Fibroblast of skin of right biceps (primary cell): Measurements from ENCODE around the gene BGLAP.

Experiments used
- DNase-seq: peaks from one replicate; pipeline ENCODE4 v3.0.0-alpha.2; 2013

Gene BGLAP

GRCh38 chr1:156228501-156228900 lies 13.5 kb upstream of the BGLAP start:
- no peak for DNase-seq

DNA sequence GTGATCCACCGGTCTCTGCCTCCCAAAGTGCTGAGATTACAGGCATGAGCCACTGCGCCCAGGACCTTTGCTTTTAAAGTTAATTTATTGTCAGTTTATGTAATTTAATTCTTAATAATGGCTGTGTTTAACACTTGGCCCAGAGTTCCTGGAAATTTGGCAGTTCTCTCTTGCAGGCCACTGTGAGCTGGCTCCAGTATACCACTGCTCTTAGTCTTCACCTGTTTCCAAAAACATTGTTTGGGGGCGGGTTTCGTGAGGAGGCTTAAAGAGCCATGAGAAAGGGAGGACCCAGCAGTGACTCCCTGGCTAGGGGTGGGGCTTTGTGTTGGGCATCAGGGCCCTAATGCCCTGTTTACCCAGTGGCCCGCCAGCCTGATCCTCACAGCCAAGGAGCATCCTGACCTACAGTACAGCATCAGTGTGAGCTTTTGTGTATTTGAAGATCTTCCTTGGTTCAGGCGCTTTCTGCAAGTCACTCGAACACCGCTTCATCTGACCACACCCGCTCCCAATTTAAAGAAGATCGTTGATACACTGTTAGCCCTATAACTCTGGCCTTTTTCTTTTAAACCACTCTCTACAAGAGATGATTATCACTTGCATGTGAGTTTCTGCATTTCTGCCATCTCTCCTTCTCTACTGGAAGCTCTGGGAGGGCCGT lies 12.0 kb upstream of the BGLAP start:
- no peak for DNase-seq

DNA sequence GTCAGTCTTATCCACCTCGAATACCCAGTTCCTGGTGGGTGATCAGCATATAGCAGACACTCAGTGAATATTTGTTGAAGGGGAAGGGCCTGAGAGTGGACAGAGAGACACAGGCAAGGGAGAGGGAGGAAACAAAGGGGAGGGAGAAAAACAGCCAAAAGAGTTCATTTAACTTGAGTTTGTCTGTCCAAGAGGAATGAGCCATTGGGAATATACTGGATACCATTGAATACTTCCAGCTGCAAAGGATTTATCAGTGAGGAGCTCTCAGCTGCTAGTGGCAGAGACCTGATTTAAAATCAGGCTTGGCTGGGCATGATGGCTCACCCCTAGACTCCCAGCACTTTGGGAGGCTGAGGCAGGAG lies 11.5 kb upstream of the BGLAP start:
- no peak for DNase-seq

- DNase-seq, result no peak
These were observed 9.6 kb upstream of the BGLAP start for GRCh38 chr1:156232201-156232894.

GRCh38 chr1:156233426-156234127 lies 8.4 kb upstream of the BGLAP start:
- peak; percentile 91 for DNase-seq

DNA sequence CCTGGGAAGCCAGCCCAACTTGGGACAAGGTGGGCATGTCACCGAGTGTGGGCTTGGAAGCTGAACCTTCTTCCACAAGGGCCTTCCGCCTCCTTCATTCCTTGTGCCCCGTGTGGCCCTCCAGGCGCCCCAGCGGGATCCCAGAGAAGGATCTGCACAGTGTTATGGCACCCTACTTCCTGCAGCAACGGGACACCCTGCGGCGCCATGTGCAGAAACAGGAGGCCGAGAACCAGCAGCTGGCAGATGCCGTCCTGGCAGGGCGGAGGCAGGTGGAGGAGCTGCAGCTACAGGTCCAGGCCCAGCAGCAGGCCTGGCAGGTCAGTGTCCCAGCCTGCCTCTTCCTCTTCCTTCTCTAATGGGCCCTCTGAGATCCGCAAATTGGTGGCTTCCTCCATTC lies 5.8 kb upstream of the BGLAP start:
- no peak for DNase-seq

GRCh38 chr1:156238248-156238647 lies 3.7 kb upstream of the BGLAP start:
- no peak for DNase-seq

DNA sequence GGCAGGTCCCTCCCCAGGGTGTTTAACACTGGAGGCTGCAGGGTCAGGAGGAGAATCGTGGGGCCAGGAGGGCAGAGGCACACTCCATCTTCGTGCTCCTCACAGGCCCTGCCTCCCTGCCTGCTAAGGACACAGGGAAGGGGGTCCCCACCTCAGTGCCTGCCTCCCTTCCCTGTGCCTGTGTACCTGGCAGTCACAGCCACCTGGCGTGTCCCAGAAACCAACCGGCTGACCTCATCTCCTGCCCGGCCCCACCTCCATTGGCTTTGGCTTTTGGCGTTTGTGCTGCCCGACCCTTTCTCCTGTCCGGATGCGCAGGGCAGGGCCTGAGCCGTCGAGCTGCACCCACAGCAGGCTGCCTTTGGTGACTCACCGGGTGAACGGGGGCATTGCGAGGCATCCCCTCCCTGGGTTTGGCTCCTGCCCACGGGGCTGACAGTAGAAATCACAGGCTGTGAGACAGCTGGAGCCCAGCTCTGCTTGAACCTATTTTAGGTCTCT lies 623 bp upstream of the BGLAP start:
- peak; percentile 27 for DNase-seq

- no peak for DNase-seq
These were observed 754 bp downstream of the BGLAP start for GRCh38 chr1:156242738-156243137.

GRCh38 chr1:156244126-156244525 lies 2.1 kb downstream of the BGLAP start:
- no peak for DNase-seq

DNA sequence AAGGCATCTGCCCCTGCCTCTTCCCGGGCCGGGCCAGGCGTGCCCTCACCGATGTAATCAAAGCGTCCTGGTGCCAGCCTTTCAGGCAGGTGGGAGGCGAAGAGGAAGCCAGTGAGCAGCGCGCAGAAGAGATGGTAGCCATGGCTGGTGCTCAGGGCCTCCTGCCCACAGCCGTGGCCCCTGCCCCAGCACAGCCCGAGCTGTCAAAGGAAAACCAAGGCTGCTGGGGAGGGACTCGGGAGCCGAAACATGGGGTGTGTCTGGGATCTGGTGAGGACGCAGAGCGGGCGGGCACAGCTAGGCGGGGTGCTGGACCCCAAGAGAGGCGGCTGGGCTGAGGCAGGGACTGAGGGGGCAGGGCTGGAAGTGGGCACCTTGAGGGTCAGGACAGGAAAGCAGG lies 2.7 kb downstream of the BGLAP start:
- no peak for DNase-seq

GRCh38 chr1:156245451-156246232 lies 3.7 kb downstream of the BGLAP start:
- peak; percentile 25 for DNase-seq

DNA sequence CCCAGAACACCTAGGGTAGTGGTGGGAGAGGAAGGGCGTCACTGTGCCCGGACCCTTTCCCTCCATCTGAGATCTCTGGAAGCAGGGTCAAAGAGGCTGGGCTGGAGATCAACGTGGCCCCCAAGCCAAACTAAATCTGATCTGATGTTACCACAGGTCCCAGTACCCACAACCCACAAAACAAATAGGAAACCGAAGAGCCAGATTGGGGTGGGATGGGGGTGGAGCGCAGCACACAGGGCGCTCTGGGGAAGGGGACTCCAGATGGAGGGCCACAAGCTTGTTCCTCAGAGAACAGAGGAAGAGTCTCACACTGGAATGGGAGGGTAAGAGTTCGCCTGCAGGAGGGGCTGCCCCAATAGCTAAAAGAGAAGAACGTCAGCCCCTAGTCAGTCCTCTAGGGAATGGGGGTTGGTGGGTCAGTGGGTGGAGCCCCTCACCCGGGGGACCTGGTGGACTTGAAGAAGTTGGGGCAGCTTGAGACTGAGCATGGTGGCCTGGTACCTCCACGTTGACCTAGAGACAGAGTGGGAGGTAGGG lies 4.3 kb downstream of the BGLAP start:
- no peak for DNase-seq

GRCh38 chr1:156246781-156247459 lies 4.9 kb downstream of the BGLAP start:
- no peak for DNase-seq

DNA sequence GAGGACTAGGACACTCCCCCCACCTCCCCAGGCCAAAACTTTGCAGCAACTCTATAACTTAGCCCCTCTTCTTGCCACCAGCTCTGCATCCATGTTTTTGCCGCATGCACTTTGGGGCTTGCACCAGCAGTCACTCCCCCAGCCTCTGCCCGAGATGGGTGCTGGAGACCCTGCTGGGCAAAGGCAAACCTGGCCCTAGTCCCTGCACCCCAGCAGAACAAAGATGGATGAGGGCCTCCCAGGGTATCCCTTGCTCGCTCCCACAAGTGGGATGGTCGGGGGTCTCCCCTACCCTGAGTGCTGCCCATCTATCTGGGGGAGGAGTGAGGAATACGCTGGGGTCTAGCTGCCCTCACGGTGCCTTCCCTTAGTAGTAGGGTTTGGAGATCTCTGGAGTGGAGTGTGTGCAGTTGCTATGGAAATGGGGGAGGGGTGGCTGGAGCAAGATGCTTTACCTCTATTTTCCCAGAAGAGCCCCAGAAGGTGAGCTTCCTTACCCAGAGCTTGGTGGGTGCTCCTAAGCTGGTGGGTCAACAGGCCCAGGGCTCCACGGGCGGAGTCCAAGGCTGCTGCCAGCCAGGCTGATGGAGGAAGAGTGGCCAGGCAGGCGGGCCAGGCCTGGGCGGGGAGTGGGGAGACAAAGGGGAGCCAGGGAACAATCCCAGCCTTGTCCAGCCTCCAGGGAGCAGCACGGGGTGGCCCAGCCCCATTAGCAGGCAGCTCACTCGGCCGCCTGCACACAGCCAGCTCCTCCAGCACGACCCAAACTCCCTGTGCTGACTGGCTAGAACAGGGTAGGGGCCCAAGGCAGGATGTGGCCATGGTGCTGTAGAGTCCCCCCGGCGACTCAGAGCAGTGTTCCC lies 5.7 kb downstream of the BGLAP start, which contains the start of gene PAQR6:
TSS of gene PAQR6 (minus strand) at position 597 of the 863 bp plus-strand sequence. CDS start 1,325 bp downstream, outside the sequence.
- DNase-seq, result no peak

DNA sequence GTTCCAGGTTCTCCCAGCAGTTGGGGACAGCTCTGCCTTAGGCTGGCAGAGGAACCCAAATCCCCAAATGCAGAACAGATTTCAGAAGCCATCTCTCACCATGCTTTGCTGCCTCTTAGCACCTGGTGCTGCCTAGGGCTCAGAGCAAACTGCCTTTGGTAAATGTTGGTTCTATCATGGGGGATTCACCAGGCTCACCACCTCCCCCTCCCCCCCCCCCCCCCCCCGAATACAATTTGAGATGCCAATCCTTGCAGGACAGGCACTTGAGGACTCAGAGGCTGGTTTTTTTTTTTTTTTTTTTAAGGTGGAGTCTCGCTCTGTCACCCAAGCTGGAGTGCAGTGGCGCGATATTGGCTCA lies 6.3 kb downstream of the BGLAP start:
- no peak for DNase-seq

- DNase-seq, result no peak
These were observed 7.6 kb downstream of the BGLAP start for GRCh38 chr1:156249593-156249992.

DNA sequence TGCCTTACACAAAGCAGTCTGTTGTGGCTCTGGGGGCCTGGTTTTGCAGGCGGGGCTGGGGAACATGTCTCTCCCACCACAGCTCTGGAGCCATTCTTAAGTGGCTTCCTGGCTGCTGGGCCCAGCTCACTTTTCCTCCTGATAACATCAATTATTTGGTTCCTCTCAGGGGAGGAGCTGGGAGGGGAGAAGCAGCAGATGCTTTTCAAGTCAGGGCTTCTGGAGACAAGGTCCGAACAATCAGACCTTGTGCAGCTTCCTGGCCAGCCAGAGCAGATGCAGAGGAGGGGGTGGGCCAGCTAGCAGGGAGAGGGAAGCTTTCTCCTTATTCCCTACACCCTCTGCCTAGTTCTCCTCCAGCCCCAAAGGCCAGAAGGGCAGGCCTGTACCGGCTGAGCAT lies 9.5 kb downstream of the BGLAP start:
- no peak for DNase-seq

DNA sequence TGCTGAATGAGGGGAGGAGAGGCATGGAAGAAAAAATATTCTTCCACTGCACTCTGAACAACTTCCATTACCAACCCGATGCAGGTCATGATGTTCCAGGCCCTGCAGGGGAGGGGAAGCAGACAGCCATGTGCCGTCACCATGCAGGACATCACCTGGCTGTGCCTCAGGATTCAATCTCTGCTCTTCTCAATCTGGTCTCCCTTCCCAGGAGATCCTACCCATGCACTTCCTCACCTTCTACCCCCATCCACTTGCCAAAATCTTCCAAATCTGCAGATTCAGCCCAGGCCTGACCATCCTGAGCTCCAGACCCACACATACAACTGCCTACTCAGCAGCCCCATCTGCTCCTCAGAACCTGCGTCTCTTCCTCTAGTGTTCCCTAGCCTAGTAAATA lies 11.7 kb downstream of the BGLAP start:
- DNase-seq, result no peak

DNA sequence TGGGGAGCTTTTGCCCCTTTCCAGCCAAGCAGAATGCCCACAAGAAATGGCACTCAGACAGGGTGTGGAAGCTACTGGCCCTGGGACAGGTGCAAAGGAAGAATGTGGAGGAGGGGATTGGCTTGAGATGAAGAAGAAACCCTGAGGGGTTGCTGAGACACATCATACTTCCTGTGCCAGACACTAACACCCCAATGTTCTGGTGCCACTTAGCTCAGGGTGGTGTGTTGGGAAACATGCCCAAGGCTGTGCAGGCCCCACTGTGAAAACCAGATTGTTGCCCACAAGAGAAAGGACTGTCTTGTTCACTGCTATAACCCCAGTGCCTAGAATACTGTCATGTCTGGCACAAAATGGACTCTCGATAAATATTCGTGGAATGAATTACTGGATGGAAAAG lies 15.7 kb downstream of the BGLAP start:
- DNase-seq, result no peak

DNA sequence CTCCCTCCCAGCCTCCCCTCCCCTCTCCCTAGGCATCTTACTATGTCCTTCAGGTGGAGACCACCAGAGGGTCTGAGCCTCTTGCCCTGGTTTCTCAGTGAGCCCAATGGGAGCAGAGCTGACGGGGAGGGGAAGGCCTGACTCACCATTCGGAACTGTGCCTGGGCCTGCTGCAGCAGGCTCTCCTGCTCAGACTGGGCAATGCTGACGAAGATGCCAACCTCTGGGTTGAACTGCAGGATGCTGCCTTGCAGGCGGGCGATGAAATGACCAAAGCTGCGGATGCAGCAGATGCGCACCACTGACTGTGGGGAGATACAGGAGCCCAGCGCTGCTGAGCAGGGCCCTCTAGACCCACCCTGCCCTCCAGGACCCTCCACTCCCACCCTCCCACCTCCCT lies 16.9 kb downstream of the BGLAP start:
- DNase-seq, result no peak
